CD4-positive, alpha-beta T cell treated with Interleukin-17A for 4 hours (primary cell): ENCODE data around the gene FHIP2A.
A peak's percentile ranks its signal among the peaks of the same experiment; 100 is the strongest.
"Not testable (repeated sequence)": the region's sequence is repeated elsewhere in the genome, so short reads cannot be mapped to it uniquely, and the experiment has no call there.

Experiments used
- DNase-seq: peaks from one replicate; pipeline ENCODE4 v3.0.0-alpha.2; 2020; ENCODE audit warnings: mixed read lengths

The FHIP2A gene, protein sequence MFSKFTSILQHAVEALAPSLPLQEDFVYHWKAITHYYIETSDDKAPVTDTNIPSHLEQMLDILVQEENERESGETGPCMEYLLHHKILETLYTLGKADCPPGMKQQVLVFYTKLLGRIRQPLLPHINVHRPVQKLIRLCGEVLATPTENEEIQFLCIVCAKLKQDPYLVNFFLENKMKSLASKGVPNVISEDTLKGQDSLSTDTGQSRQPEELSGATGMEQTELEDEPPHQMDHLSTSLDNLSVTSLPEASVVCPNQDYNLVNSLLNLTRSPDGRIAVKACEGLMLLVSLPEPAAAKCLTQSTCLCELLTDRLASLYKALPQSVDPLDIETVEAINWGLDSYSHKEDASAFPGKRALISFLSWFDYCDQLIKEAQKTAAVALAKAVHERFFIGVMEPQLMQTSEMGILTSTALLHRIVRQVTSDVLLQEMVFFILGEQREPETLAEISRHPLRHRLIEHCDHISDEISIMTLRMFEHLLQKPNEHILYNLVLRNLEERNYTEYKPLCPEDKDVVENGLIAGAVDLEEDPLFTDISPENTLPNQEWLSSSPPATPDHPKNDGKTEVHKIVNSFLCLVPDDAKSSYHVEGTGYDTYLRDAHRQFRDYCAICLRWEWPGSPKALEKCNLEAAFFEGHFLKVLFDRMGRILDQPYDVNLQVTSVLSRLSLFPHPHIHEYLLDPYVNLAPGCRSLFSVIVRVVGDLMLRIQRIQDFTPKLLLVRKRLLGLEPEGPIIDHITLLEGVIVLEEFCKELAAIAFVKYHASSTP

GRCh38 chr10:114821293-114821914, at the start of gene FHIP2A:
Gene FHIP2A (plus strand): TSS chr10:114821780. CDS start chr10:114822079, 299 bp downstream.
- peak; percentile 88 for DNase-seq

GRCh38 chr10:114772496-114773196, 48.9 kb upstream of the FHIP2A start:
- DNase-seq: no peak

DNA sequence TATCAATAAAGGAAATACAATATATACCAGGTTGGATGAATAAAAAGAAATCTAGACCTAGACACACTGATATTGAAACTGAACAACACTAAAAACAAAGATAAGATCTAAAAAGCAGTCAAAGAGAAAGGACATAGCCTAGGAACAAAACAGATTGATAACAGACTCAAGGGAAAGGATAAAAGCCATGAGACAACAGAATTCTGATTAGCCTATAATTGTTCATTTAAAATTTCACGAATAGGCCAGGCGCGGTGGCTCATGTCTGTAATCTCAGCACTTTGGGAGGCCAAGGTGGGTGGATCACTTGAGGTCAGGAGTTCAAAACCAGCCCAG, 48.4 kb upstream of the FHIP2A start:
- no peak for DNase-seq

GRCh38 chr10:114775082-114775481, 46.5 kb upstream of the FHIP2A start:
- not testable (repeated sequence) for DNase-seq

- DNase-seq: no peak
These were observed 44.2 kb upstream of the FHIP2A start for GRCh38 chr10:114777415-114777814.

DNA sequence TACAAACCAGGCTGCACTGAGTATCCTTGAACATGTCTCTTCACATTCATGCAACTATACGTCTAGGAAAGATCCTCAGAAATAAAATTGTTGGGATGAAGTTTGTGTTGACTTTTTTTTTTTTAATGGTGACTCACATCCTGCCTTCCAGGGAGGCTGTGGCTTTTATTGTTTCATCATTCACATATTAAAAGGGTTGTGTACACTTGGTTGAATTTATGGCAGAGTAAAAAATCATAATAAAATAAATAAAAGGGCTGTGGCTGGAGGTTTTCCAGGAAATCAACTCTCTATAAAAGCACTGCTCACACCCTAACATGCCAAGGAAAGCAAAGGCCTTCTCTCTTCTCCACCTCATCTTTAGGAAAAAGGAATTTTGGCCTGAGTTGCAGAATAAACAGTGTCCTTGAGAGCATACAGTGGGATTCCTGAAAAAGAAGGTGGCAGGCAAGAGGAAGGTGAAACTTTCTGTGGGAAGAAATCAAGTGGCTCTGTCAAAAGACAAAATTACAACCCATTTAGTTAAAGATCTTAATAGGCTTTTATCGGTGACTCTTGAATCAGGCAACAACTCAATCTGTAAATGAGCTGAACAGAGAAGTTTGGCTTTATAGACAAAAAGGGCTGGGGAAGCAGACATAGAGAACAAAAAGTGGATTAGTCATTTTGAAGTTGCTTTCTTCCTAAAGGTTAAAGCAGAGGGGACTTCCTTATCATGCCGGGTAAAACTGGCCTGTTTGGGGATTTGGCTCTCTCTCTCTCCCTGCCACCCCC, 41.6 kb upstream of the FHIP2A start:
- no peak for DNase-seq

- no peak for DNase-seq
These were observed 40.9 kb upstream of the FHIP2A start for GRCh38 chr10:114780577-114781184.

DNA sequence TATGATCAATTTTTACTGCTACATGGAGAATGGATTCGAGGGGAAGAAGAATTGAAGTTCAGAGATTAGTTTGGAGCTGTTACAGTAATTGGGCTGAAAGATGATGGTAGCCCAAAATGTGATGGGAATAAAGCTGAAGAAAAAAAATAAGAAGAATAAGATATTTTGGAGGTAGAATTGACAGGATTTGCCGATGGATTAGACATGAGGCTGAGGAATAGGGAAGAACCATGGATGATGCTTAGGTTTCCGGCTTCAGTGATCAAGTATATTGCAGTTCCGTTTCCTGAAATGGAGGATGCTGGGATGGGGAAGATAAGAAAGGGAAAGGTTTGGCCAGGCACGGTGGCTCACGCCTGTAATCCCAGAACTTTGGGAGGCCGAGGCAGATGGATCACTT, 38.9 kb upstream of the FHIP2A start:
- no peak for DNase-seq

DNA sequence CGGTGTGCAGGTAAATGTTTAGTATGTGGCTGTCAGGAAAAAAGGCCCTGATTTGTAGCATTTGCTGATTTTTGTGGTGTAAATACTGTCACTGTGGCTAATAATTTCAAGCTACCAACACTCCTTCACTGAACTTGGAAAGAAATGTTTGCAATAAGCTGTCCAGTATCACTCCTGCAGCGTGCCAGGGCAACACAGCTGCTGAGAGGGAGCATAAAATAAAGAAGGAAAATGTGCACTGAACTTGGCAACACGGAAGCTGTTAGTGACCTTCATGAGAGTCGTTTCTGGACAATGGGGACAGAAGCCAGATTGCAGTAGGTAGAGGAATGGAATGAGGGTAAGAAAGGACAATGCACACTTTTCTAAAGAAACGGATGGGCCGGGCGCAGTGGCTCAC, 37.9 kb upstream of the FHIP2A start:
- DNase-seq: no peak

DNA sequence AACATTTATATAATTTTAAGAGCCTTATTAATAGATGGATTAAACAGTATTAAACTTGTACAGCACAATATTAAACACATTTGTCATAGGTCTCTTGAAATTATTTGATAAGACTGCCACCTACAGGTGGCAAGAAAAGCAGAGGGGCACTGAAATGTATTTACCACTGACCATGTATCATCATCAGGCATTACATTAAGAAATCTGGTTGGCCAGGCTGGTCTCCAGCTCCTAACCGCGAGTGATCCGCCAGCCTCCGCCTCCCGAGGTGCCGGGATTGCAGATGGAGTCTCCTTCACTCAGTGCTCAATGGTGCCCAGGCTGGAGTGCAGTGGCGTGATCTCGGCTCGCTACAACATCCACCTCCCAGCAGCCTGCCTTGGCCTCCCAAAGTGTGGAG, 35.1 kb upstream of the FHIP2A start:
- not testable (repeated sequence) for DNase-seq

- not testable (repeated sequence) for DNase-seq
These were observed 34.4 kb upstream of the FHIP2A start for GRCh38 chr10:114787131-114787530.

DNA sequence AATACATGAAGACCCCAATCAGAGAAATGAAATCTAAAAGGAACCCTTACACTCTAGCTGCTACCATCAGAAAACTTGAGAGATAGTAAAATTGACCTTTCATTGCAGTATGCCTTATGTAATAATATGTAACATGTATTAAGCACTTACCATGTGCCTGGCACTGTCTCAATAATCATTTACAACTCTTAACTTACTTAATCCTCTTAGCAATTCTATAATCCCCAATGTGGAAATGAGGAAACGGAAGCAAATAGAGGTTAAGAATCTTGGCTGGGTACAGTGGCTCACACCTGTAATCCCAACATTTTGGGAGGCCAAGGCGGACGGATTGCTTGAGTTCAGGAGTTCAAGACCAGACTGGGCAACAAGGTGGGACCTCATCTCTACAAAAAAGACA, 29.8 kb upstream of the FHIP2A start:
- DNase-seq: no peak

- no peak for DNase-seq
These were observed 26.5 kb upstream of the FHIP2A start for GRCh38 chr10:114795039-114795438.

- no peak for DNase-seq
These were observed 21.2 kb upstream of the FHIP2A start for GRCh38 chr10:114800361-114800760.

GRCh38 chr10:114801411-114801813, 20.2 kb upstream of the FHIP2A start:
- DNase-seq: peak; percentile 17

DNA sequence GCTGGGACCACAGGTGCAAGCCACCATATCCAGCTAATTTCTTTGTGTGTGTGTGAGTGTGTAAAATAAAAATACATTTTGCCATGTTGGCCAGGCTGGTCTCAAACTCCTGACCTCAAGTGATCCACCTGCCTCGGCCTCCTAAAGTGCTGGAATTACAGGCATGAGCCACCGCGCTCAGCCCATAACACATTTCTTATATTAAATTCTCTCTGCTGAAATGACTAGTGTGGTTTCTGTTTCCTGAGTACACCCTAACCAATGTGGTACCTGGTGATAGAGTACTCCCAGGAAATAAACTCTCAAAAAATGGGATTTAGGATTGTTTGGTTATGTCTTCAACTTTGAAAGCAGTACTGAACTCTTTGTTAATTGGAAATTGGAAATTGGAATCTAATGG, 19.4 kb upstream of the FHIP2A start:
- DNase-seq: no peak

DNA sequence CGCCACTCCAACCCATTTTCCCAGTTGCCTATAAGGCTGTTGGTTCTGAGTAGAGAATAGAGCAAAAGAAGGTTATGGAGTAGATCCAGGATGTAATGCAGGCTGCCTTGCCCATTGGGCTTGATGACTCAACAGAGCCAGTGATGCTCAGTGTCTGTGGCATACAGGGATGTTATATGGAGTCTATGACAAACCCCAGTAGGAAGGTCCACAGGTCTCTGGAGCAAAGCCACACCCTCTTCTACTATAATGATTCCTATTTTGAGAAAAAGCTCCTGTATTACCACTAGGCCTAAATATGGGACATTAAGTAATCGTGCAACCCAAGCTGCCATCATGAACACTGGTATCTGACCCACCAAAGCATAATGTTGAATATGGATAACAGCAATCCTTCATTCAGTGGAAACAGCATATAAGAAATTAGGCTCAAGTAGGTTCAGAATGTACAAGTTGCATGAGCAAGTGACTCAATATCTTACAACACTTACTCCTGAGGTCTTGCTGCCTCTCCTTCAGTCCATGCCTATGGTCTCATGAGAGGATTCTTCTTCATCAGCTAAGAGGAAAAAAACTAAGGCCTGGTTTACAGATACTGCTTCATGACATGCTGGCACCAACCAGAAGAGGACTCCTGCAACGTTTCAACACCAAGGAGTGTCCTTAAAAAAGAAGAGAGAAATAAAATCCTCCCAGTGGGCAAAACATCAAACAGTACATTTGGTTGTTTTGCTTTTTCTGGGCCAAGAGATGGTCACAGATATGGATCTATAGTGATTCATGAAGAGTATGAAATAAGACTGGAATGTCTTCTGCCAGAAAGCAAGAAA, 14.8 kb upstream of the FHIP2A start:
- no peak for DNase-seq

DNA sequence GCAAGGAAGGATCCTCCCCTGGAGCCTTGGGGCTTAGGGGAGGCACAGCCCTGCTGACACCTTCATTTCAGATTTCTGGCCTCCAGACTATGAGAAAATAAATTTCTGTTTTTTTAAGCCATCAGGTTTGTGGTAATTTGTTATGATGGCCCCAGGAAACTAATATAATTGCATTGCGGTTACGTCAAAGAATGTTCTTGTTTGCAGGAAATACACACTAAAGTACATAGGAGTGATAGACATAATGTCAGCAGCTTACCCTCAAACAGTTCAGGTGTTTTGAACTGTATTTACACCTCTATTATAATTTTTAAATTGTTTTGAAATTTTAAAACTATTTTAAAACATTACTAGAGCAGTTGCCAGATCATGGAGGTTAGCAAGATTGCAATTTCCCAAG, 12.6 kb upstream of the FHIP2A start:
- no peak for DNase-seq

DNA sequence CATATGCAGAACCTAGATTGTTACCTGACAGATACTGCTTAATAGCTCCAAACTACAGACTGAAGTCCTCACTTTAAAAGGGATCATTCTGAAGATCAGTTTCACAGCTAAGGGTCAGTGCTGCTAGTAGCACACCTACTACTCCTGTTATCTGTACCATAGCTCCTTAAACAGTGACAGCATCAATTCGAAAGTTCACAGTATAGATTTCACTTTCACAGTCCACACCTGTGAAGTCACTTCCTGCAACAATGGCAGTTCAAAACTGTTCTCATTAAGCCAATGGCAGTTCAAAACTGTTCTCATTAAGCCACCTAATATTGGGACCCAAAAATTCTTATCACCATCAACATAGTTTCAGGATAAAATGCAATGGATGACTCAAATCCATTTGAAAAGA, 10.7 kb upstream of the FHIP2A start:
- DNase-seq: no peak

- no peak for DNase-seq
These were observed 9.7 kb upstream of the FHIP2A start for GRCh38 chr10:114811862-114812261.

GRCh38 chr10:114815791-114816190, 5.8 kb upstream of the FHIP2A start:
- DNase-seq: no peak
